ENCODE measurements around the gene EGFL7.

Gene EGFL7

DNA sequence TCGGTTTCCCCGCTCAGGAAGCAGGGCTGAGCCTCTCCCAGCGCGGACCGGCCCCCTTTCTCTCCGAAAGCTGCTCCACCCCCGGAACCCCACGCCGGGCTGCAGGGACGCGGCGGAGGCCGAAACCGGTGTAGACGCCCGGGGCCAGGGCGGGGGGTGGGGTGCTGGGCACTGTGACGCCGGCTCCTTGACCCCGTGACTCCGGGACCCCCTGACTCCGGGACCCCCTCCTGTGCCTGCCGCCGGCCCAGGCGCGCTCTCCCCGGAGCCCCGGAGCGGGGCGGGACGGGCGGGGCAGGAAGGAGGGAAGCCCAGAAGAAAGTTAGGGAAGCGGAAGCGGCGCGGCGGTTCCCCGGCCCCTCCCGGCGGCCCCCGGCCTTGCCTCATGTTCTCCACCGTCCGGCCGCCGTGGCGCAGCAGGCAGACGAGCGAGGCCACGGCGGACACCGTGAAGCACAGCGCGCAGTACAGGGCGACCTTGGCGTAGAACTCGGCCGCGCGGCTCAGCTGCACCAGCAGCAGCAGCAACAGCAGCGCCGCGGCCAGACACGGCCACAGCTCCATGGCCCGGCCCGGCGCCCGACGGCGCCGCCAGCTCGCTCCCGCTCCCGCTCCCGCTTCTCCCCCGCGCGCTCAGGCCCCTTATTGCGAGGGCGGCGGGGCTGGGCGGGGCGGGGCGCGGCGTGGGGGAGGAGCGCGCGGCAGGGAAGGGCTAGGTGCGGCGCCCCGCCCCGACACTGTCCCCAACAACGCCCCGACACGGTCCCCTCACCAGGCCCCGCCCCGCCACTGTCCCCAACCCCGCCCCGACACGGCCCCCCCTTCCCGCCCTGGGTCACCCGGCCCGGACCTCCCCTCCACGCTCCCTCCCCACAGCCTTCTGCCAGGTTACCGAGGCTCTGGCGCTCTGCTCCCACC lies 24.3 kb downstream of the EGFL7 start, which contains the start of gene AGPAT2:
AGPAT2 (minus strand) TSS at position 664 of the 918 bp plus-strand sequence; CDS start at position 564, 100 bp downstream.
- no peaks in the 10 kb centered on the region for H3K9me3 Mint-ChIP-seq (ENCODE audit: low read depth)
- no peak within 1 kb of the TSS for H3K27ac Mint-ChIP-seq
- H3K4me3 Mint-ChIP-seq, result peak within 1 kb of the TSS; percentile 81

DNA sequence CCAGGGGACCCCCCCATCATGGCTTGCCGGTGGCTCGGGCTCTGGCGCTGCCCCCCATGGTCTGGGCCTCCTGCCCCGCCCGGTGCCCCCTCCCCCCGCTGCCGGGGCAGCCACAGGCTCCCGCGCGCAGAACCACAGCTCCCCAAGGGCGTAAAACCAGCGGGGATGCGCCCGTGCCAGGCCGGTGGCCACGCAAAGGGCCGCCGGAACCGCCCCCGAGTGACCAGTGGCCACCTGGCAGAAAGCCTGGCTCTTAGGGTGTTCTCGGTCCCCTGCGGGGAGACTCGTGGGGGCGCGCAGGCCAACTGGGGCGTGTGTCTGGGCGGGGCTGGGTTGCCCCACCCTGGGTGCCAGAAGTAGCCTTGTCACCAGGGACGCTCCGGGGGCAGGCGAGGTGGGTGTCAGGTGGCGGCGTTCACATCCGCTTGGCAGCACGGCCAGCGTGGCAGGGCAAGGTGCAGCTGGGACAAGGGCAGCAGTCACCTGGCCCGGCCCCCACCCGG lies 25.1 kb downstream of the EGFL7 start:
- Mint-ChIP-seq H3K27ac (no peak overlapping the region), H3K4me1 (ENCODE audit: low read depth) (peaks cover 1% of the 10 kb centered on the region), H3K27me3 (no peaks in the 10 kb centered on the region), H3K36me3 (no peaks in the 10 kb centered on the region), H3K4me3 (peak overlapping the region; percentile 52), H3K9me3 (ENCODE audit: low read depth) (no peaks in the 10 kb centered on the region)

More for the DNA sequence above, 24.3 kb downstream of the EGFL7 start, which contains the start of gene AGPAT2:
- peaks cover 1% of the 10 kb centered on the region for H3K4me1 Mint-ChIP-seq (ENCODE audit: low read depth)
- H3K36me3 Mint-ChIP-seq, result no peaks in the 10 kb centered on the region
- no peaks in the 10 kb centered on the region for H3K27me3 Mint-ChIP-seq

DNA sequence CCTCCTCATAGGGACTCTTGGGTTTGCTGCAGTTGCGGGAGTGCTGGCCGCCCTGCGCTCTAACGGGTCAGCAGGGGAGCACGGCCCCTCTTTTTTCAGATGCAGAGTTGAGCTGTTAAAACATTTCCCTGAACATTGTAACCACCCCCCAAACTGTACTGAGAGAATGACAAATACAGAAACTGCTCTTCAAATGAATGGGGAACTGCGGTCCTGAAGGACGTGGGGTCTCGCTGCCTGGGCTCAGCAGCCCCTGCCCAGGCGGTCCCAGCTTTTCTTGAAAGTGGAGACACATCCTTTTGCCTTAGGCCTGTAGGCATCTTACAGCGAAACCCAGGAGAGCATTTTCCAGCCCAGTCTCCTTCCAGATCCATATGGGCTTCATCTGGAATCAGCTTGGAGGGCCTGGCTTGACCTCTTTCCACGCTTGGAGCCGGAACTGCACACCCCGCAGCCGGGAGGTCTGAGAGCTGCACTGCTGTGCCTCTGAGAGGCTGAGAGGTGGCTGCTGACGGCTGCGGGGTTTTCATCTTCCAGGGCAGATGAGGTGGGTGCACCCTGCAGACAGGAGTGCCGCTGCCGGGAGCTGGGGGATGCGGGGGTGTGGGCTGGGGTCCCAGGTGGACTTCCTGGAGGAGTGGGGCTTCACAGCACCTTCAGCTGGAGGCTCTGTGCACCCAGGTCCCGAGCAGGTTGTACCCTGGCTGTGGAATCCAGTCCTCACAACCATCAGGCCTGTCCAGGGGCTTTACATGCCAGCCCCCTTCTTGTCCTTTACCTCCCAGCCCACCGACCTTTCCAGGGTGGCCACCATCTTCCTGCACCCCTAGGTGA lies 25.8 kb downstream of the EGFL7 start:
- peaks cover 1% of the 10 kb centered on the region for H3K4me1 Mint-ChIP-seq (ENCODE audit: low read depth)
- H3K27me3 Mint-ChIP-seq, result peaks cover 5% of the 10 kb centered on the region
- no peaks in the 10 kb centered on the region for H3K9me3 Mint-ChIP-seq (ENCODE audit: low read depth)
- H3K4me3 Mint-ChIP-seq, result peak overlapping the region; percentile 52
- no peaks in the 10 kb centered on the region for H3K36me3 Mint-ChIP-seq
- no peak overlapping the region for H3K27ac Mint-ChIP-seq

DNA sequence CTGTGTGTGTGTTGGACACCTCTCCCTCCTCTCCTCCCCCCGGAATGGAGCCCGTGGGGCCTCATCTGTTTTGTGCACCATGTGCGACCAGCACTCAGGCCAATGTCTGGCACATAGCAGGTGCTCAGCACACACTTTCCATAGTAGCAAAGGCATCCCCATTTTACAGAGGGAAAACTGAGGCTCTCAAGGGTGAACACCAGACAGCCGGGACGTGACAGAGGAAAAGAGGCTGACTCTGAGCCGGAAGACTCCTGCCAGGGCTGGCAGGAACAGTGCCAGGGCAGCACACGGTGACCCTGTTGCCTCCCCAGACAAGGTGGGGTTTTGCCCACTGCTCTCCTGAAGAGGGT lies 26.4 kb downstream of the EGFL7 start:
- Mint-ChIP-seq H3K27me3 (peaks cover 5% of the 10 kb centered on the region), H3K36me3 (no peaks in the 10 kb centered on the region), H3K4me1 (ENCODE audit: low read depth) (peaks cover 1% of the 10 kb centered on the region), H3K27ac (no peak overlapping the region), H3K4me3 (no peak overlapping the region), H3K9me3 (ENCODE audit: low read depth) (no peaks in the 10 kb centered on the region)

DNA sequence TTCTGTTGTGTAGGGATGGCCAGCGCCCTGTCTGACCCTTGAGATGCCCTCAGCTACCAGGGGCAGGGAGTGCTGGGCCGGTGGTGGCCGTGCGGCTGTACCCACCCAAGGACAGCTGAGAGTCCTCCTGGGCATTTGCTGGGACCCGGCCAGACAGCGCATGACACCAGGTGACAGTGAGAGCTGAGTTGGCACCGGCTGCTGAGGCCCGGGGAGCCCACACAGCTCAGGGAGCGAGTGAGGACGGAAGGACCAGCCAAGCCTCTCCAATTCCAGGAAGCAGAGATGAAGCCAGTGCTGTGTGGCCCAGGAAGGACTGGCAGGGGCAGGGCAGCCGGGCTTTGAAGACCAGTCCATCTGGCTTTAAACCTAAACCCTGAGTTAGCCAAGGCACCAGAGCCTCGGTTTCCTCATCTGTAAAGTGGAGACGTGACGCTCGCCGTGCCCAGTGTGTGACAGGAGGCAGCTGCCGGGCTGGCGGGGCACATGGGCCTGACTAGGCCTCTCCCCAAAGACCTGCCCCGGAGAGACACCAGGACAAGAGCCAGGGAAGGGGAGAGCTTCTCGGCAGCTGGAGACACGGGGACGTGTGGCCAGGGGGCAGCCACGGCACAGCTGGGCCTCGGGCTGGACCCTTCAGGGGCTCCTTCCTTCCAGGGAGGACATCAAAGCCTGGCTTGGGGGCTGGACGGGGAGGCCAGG lies 27.5 kb downstream of the EGFL7 start:
- peaks cover 1% of the 10 kb centered on the region for H3K4me1 Mint-ChIP-seq (ENCODE audit: low read depth)
- no peaks in the 10 kb centered on the region for H3K9me3 Mint-ChIP-seq (ENCODE audit: low read depth)
- H3K36me3 Mint-ChIP-seq, result no peaks in the 10 kb centered on the region
- no peak overlapping the region for H3K4me3 Mint-ChIP-seq
- no peak overlapping the region for H3K27ac Mint-ChIP-seq
- peaks cover 5% of the 10 kb centered on the region for H3K27me3 Mint-ChIP-seq

DNA sequence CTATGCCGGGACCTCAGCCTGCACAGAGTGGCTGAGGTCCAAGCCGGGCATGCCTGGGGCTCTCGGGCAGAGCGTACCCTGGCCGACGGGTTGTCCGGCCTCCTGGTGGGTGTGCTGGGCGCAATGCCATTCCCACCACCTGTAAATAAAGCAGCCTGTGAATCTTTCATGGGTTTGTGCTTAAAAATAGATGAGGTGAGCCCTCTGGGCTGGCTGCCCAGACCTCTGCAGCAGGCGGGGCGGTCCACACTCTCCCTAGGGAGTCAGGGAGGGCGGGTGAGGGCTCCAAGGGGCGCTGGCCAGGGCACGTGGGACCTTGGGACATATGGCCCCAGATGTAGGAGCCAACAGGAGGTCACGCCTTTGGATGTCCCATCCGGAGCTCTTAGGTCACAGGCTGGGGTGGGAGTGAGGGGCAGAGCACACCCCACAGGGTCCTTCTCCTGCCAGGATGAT lies 28.1 kb downstream of the EGFL7 start:
- no peaks in the 10 kb centered on the region for H3K36me3 Mint-ChIP-seq
- H3K27ac Mint-ChIP-seq, result no peak overlapping the region
- H3K4me1 Mint-ChIP-seq (ENCODE audit: low read depth), result peaks cover 1% of the 10 kb centered on the region
- no peaks in the 10 kb centered on the region for H3K9me3 Mint-ChIP-seq (ENCODE audit: low read depth)
- no peak overlapping the region for H3K4me3 Mint-ChIP-seq
- H3K27me3 Mint-ChIP-seq, result peaks cover 5% of the 10 kb centered on the region

DNA sequence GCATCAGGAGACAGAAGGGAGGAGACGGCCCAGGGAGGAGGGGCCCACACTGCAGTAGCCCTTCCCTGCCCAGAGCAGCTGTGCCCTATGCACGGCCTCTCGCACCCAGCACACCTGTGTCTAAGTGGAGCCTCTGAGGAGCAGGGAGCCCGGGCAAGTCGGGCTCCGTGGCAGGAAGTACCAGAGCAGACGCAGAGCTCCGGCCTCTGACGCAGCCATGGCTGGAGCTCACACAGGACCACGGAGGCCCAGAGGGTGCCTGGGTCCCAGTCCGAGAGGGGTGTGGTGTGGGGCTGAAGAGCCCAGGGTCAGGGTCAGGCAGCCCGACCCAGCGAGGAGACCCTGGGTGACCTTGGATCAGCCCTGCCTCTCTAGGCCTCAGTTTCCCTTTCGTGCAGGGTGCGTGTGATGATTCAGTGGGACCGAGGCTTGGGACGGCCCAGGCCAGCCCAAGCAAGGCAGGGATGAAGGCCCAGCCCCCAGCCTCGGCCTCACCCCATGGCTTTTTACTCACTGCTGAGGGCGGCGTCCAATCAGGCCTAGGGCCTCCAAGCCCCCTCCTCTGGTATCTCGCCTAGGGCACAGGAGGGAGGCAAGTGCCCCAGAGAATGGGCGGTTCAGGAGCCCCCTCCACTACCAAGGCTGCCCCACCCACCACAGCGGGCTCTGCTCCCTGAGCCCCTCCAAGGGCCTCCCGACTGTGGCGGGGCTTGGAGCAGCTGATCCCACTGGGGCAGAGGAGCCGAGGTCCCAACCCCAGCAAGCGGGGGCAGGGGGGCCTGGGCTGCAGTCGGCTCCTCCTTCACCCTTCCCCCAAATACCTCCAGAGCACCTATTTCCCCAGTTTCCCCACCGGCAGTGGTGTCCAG lies 28.8 kb downstream of the EGFL7 start:
- H3K9me3 Mint-ChIP-seq (ENCODE audit: low read depth), result no peaks in the 10 kb centered on the region
- peaks cover 5% of the 10 kb centered on the region for H3K27me3 Mint-ChIP-seq
- no peaks in the 10 kb centered on the region for H3K4me1 Mint-ChIP-seq (ENCODE audit: low read depth)
- H3K27ac Mint-ChIP-seq, result no peak overlapping the region
- H3K36me3 Mint-ChIP-seq, result no peaks in the 10 kb centered on the region
- H3K4me3 Mint-ChIP-seq, result no peak overlapping the region

DNA sequence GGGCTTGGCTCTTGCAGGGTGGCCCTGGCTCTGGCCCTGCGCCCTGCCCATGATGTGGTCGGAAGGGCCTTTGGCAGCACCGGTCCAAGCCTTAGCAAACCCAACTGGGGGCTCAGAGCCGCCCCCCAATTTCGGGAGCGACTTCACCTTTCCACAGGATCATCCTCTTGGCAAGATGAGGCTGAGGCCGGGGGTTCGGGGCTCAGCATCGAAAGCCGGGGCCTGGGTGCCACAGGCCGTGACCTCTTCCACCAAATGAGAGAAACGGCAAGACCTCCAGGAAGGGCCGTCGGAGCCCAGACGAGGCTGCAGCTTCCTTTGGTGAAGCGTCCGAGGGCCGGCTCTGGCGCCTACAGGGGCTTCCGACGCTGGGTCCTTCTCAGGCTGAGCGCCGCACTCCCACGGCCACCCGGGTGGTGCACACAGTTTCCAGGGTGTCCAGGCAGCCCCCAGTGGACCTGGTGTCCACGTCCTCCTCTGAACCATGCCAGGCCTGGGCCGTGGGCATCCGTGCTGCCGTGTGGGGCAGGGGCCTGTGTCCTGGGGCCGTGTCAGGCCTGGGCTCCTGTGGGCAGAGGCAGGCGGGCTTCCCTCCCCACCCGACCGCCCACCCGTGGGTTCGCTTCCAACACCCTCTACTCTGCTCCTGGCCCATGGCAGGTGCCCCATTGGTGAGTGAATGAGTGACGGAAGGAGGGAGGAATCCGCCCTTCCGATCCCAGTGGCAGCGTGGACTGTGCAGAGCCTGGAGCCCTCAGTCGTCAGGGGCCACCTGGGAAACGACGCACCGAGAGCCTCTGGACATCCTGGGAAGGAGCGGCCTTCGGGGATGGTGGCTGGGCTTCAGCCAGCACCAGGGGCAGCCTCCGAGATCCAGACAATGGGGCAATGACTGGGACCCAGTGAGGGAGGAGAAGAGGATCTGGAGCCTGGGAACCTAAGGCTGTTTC lies 29.7 kb downstream of the EGFL7 start:
- peaks cover 2% of the 10 kb centered on the region for H3K4me1 Mint-ChIP-seq (ENCODE audit: low read depth)
- no peaks in the 10 kb centered on the region for H3K9me3 Mint-ChIP-seq (ENCODE audit: low read depth)
- H3K27me3 Mint-ChIP-seq, result peaks cover 5% of the 10 kb centered on the region
- no peaks in the 10 kb centered on the region for H3K36me3 Mint-ChIP-seq
- H3K27ac Mint-ChIP-seq, result no peak overlapping the region
- no peak overlapping the region for H3K4me3 Mint-ChIP-seq

DNA sequence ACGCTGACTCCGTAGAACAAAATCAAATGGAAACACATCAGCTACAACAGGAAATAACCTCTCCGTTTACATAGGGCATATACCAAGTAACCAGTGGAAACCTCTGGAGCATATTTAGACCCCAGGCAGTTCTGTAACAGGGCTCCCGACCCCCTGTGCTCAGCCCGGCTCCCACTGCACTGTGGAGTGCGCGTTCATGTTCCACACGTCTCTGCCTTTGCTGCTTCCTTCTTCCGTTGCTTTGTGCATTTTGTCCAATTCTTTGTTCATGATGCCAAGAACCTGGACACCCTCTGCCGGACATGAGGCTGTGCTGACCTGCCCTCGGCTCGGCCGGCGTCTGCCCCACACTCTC lies 30.4 kb downstream of the EGFL7 start:
- Mint-ChIP-seq H3K9me3 (ENCODE audit: low read depth) (no peaks in the 10 kb centered on the region), H3K4me3 (no peak overlapping the region), H3K27me3 (peaks cover 5% of the 10 kb centered on the region), H3K36me3 (no peaks in the 10 kb centered on the region), H3K27ac (no peak overlapping the region), H3K4me1 (ENCODE audit: low read depth) (peaks cover 2% of the 10 kb centered on the region)

DNA sequence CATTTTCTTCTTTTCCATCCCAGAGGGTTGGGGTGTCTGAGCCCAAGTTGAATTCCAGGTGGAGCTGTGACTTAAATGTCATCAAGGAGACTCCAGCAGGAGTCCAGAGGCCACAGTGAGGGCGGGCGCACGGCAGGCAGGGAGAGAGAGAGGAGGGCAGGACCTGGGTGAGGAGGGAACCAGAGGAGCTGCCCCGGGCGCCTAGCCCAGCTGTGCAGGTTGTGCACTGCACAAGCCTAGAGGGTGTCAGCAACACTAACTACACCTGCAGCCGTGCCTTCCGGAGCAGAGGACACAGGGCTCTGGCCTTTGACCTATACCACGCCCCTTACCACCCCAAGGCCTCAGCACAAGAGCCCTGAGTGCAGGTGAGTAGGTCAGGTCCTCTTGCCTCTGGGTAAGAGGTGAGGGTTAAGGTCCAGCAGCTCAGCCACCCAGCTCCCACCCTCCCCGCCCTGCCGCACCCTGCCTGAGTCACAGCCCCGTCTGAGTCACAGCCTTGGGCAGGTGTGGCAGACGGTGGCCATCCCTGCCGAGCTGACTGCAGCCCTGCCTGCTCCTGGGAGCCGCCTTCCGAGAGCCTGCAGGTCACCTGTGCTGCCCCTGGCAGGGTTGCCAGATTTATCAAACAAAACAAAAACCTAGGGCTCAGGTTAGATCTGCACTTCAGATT lies 30.9 kb downstream of the EGFL7 start:
- peaks cover 5% of the 10 kb centered on the region for H3K27me3 Mint-ChIP-seq
- H3K4me1 Mint-ChIP-seq (ENCODE audit: low read depth), result peaks cover 4% of the 10 kb centered on the region
- no peaks in the 10 kb centered on the region for H3K9me3 Mint-ChIP-seq (ENCODE audit: low read depth)
- no peaks in the 10 kb centered on the region for H3K36me3 Mint-ChIP-seq
- H3K4me3 Mint-ChIP-seq, result no peak overlapping the region
- H3K27ac Mint-ChIP-seq, result no peak overlapping the region

DNA sequence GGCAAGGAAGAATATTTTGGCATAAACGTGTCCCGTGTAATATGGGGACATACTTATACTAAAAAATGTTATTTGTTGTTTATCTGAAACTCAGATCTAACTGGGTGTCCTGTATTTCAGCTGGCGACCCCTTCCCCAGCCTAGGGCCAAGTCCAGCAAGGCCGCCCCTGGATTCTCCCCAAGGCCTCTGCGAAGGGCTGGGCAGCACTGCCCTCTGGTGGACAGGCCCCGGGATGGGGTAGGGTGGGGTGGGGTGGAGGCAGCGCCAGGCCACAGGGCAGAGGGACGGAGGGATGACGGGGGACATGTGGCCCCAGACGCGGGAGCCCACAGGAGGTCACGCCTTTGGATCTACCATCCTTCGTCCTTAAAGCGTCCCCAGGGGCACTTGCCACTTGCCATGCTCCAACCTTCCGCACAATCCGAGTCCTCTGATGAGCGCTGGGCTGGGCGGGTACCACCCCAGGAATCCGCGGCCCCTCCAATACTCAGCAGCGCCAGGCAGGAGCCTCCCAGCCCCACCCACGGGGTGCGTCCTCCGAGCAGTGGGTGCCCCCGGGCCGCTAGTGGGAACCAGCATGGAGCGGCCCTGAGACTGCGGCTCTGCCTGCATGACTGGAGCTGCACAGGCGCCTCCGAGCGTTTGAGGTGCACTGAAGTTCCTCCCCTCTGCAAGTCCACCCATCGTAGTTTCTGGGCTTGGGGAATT lies 31.6 kb downstream of the EGFL7 start:
- no peaks in the 10 kb centered on the region for H3K36me3 Mint-ChIP-seq
- peaks cover 5% of the 10 kb centered on the region for H3K27me3 Mint-ChIP-seq
- H3K27ac Mint-ChIP-seq, result no peak overlapping the region
- H3K4me3 Mint-ChIP-seq, result no peak overlapping the region
- no peaks in the 10 kb centered on the region for H3K9me3 Mint-ChIP-seq (ENCODE audit: low read depth)
- H3K4me1 Mint-ChIP-seq (ENCODE audit: low read depth), result peaks cover 5% of the 10 kb centered on the region

DNA sequence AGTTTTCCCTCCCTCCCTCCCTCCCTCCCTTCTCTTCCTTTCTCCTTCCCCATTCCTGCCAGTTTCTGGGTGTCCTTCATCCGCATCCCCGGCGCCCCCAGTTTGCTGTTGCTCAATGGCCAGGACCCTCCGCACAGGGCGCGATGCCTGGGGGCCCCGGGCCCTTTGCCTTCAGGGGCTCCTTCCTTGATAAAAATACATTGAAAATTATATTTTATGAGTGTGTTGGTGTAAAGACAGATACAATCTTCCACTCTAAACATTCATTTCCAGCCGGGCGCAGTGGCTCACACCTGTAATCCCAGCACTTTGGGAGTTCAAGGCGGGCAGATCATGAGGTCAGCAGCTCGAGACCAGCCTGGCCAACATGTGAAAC lies 32.1 kb downstream of the EGFL7 start:
- Mint-ChIP-seq H3K4me3 (no peak overlapping the region), H3K27ac (no peak overlapping the region), H3K27me3 (peaks cover 5% of the 10 kb centered on the region), H3K9me3 (ENCODE audit: low read depth) (no peaks in the 10 kb centered on the region), H3K4me1 (ENCODE audit: low read depth) (peaks cover 5% of the 10 kb centered on the region), H3K36me3 (no peaks in the 10 kb centered on the region)

Measured in activated naive CD8-positive, alpha-beta T cell (primary cell).